Midbrain (tissue), 1 donor: ENCODE results near the gene CELF5.
"Not testable (repeated sequence)": the region's sequence is repeated elsewhere in the genome, so short reads cannot be mapped to it uniquely, and the experiment has no call there.

Experiments used
- DNase-seq: peaks from one replicate; lab custom pipeline; 2025; lab: John Stamatoyannopoulos, UW

CELF5 gene

GRCh38 chr19:3274245-3274941, 49.9 kb downstream of the CELF5 start:
- DNase-seq, result no peak

GRCh38 chr19:3274942-3275582, 50.6 kb downstream of the CELF5 start:
- no peak for DNase-seq

GRCh38 chr19:3275583-3276340, 51.3 kb downstream of the CELF5 start:
- DNase-seq, result no peak

GRCh38 chr19:3276341-3276799, 51.9 kb downstream of the CELF5 start:
- DNase-seq, result no peak

GRCh38 chr19:3277649-3278048, 53.2 kb downstream of the CELF5 start:
- DNase-seq, result no peak

GRCh38 chr19:3278294-3278693, 53.8 kb downstream of the CELF5 start:
- DNase-seq, result no peak

GRCh38 chr19:3278749-3279148, 54.3 kb downstream of the CELF5 start:
- no peak for DNase-seq

- DNase-seq, result no peak
Measured at GRCh38 chr19:3279306-3279705, 54.8 kb downstream of the CELF5 start.

GRCh38 chr19:3281026-3281425, 56.6 kb downstream of the CELF5 start:
- no peak for DNase-seq

- DNase-seq, result no peak
Measured at GRCh38 chr19:3282155-3282554, 57.7 kb downstream of the CELF5 start.

GRCh38 chr19:3282564-3282963, 58.1 kb downstream of the CELF5 start:
- no peak for DNase-seq

- no peak for DNase-seq
Measured at GRCh38 chr19:3283246-3283751, 58.8 kb downstream of the CELF5 start.

- DNase-seq, result no peak
Measured at GRCh38 chr19:3283886-3284657, 59.6 kb downstream of the CELF5 start.

GRCh38 chr19:3284759-3285646, 60.5 kb downstream of the CELF5 start:
- DNase-seq, result no peak

- no peak for DNase-seq
Measured at GRCh38 chr19:3285647-3286176, 61.3 kb downstream of the CELF5 start.

GRCh38 chr19:3287814-3288213, 63.4 kb downstream of the CELF5 start:
- DNase-seq, result no peak

GRCh38 chr19:3288437-3288836, 64.0 kb downstream of the CELF5 start:
- not testable (repeated sequence) for DNase-seq

- DNase-seq, result no peak
Measured at GRCh38 chr19:3289971-3290569, 65.6 kb downstream of the CELF5 start.

GRCh38 chr19:3290858-3291257, 66.4 kb downstream of the CELF5 start:
- not testable (repeated sequence) for DNase-seq

- DNase-seq, result no peak
Measured at GRCh38 chr19:3291644-3292043, 67.2 kb downstream of the CELF5 start.
